Right lobe of liver (tissue), 4 donors: Measurements from ENCODE around the gene KCND3.

ENCODE experiments used
- POLR2A ChIP-seq: fragments of 450-650 bp; IDR thresholded peaks from one replicate; pipeline ENCODE4 v1.6.1; 2017; ENCODE audit warnings: antibody characterized with exemption, mild to moderate bottlenecking
- TF ChIP-seq, protein P1 (sequence below), 4 donors: fragments of 200-600 bp in 3 of 4; fragments of 450-650 bp in 1 of 4; IDR thresholded peaks; one replicate each; pipeline versions ENCODE4 v1.5.1 to v1.8.0; 2016 to 2022; ENCODE audit warnings: antibody characterized with exemption in 4 of 4, mild to moderate bottlenecking in 2 of 4
- donor health status: DM: no; HTN: no; CAD: no.
- donor health status: DM: no; HTN: no; CAD: no.
- donor health status: DM: no; HTN: yes; CAD: no.

DNA sequence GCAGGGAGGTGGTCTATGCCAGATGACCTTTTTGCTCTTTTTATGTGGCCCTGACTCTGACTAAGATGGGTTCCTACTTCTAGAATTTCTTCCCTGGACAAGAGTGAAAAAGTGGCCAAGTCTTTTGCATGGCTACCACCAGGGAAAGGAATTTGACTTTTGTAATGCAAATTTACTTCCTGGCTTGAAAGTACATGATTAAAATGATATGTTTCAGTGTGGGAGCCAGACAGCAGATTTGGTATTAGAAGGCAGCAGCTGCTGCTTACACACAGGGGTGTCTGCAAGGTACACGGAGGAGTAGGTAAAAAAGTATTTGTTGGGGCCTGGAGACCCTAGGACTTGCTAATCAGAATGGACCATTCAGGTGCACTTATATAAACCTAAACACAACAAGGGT lies 78.4 kb downstream of the KCND3 start:
- TF ChIP-seq, protein P1, sequence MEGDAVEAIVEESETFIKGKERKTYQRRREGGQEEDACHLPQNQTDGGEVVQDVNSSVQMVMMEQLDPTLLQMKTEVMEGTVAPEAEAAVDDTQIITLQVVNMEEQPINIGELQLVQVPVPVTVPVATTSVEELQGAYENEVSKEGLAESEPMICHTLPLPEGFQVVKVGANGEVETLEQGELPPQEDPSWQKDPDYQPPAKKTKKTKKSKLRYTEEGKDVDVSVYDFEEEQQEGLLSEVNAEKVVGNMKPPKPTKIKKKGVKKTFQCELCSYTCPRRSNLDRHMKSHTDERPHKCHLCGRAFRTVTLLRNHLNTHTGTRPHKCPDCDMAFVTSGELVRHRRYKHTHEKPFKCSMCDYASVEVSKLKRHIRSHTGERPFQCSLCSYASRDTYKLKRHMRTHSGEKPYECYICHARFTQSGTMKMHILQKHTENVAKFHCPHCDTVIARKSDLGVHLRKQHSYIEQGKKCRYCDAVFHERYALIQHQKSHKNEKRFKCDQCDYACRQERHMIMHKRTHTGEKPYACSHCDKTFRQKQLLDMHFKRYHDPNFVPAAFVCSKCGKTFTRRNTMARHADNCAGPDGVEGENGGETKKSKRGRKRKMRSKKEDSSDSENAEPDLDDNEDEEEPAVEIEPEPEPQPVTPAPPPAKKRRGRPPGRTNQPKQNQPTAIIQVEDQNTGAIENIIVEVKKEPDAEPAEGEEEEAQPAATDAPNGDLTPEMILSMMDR (IDR thresholded peaks at IDR 0.05), result no peak
- TF ChIP-seq POLR2A, result no peak
